Chondrocyte (in vitro differentiated cells): ENCODE data around the gene PINK1. TPM values are rescaled to one million over a fixed set of nuclear protein-coding genes. Genes with fewer than 3 reads are reported as not detected.
"Not testable (repeated sequence)": the region's sequence is repeated elsewhere in the genome, so short reads cannot be mapped to it uniquely, and the experiment has no call there.

ENCODE experiments used
- DNase-seq: peaks from one replicate; pipeline ENCODE4 v3.0.0; 2021; ENCODE audit warnings: mixed read lengths, low spot score
- H3K27ac Mint-ChIP-seq: one replicate; pipeline ENCODE4 v1.8.0; 2021; ENCODE audit warnings: mild to moderate bottlenecking, moderate library complexity, mixed read lengths; ENCODE audit not compliant: unreplicated experiment
- H3K27me3 Mint-ChIP-seq: 2 replicates; pipeline ENCODE4 v1.8.0; 2021; ENCODE audit warnings: low read depth, mixed read lengths
- H3K36me3 Mint-ChIP-seq: 2 replicates; pipeline ENCODE4 v1.8.0; 2021; ENCODE audit warnings: low read depth, mixed read lengths
- H3K4me1 Mint-ChIP-seq: 2 replicates; pipeline ENCODE4 v1.8.0; 2021; ENCODE audit warnings: low read depth, mild to moderate bottlenecking, mixed read lengths
- H3K4me3 Mint-ChIP-seq: one replicate; pipeline ENCODE4 v1.8.0; 2021; ENCODE audit warnings: mild to moderate bottlenecking, moderate library complexity, mixed read lengths; ENCODE audit not compliant: unreplicated experiment
- H3K9me3 Mint-ChIP-seq: 2 replicates; pipeline ENCODE4 v1.8.0; 2021; ENCODE audit warnings: low read depth, mixed read lengths
- total RNA-seq: library from RNA; stranded (reverse); gene quantifications from 3 replicates; pipeline ENCODE4 v1.2.1, GENCODE V29; 2021
- TF ChIP-seq, protein P1 (sequence below): fragments of 200-600 bp; sonication (generic); IDR thresholded peaks from 2 replicates; pipeline ENCODE4 v1.5.0; 2021; ENCODE audit warnings: antibody characterized with exemption, mild to moderate bottlenecking, moderate library complexity

The PINK1 gene
- total RNA-seq, 1 donor from 2014 or later: 42.6 TPM

GRCh38 chr1:20604678-20605077, 28.6 kb upstream of the PINK1 start:
- Mint-ChIP-seq H3K4me1 (peaks cover 23% of the 10 kb centered on the region), H3K27ac (no peak overlapping the region), H3K36me3 (peaks cover 3% of the 10 kb centered on the region), H3K9me3 (peaks cover 4% of the 10 kb centered on the region), H3K4me3 (no peak overlapping the region), H3K27me3 (no peaks in the 10 kb centered on the region)
- DNase-seq: no peak
- TF ChIP-seq, protein P1, sequence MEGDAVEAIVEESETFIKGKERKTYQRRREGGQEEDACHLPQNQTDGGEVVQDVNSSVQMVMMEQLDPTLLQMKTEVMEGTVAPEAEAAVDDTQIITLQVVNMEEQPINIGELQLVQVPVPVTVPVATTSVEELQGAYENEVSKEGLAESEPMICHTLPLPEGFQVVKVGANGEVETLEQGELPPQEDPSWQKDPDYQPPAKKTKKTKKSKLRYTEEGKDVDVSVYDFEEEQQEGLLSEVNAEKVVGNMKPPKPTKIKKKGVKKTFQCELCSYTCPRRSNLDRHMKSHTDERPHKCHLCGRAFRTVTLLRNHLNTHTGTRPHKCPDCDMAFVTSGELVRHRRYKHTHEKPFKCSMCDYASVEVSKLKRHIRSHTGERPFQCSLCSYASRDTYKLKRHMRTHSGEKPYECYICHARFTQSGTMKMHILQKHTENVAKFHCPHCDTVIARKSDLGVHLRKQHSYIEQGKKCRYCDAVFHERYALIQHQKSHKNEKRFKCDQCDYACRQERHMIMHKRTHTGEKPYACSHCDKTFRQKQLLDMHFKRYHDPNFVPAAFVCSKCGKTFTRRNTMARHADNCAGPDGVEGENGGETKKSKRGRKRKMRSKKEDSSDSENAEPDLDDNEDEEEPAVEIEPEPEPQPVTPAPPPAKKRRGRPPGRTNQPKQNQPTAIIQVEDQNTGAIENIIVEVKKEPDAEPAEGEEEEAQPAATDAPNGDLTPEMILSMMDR: no peak

- not testable (repeated sequence) for H3K9me3 Mint-ChIP-seq, H3K27me3 Mint-ChIP-seq, H3K36me3 Mint-ChIP-seq, H3K27ac Mint-ChIP-seq, H3K4me3 Mint-ChIP-seq, H3K4me1 Mint-ChIP-seq, DNase-seq
Measured at GRCh38 chr1:20606801-20607570, 26.3 kb upstream of the PINK1 start.

DNA sequence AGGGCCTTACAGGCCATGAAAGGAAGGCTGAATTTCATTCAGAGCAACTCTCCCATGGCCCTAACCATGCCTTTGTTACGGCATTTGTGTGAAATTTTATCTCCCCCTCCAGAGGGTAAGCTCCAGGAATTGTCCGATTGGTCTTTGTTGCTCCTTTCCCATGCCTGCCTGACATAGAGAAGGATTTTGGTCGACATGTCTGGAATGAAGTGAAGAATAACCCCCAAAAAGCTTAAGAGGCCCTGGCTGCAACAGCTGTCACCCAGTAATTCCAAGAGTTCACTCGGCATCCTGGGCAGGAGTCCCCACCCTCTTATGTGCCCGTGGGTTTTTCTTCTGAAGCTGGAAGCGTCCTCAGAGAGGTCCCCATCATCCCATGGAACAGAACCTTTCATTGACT, 23.7 kb upstream of the PINK1 start:
- Mint-ChIP-seq H3K27me3 (no peaks in the 10 kb centered on the region), H3K9me3 (no peaks in the 10 kb centered on the region), H3K4me3 (no peak overlapping the region), H3K4me1 (peaks cover 16% of the 10 kb centered on the region), H3K36me3 (no peaks in the 10 kb centered on the region), H3K27ac (no peak overlapping the region)
- DNase-seq: no peak
- TF ChIP-seq, protein P1: no peak

DNA sequence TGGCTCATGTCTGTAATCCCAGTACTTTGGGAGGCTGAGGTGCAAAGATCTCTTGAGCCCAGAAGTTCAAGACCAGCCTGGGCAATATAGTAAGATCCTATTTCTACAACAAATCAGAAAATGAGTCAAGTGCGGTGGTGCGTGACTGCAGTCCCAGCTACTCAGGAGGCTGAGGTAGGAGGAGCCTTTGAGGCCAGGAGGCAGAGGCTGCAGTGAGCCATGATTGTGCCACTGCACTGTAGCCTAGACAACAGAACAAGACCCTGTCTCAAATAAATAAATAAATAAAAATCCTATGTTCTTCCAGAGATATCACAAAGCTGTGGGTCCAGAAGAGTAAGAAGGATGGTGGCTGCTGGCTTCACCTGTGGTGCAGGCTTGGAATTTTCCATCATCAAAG, 22.3 kb upstream of the PINK1 start:
- no peak for DNase-seq
- H3K4me3 Mint-ChIP-seq: no peak overlapping the region
- TF ChIP-seq, protein P1: no peak
- no peaks in the 10 kb centered on the region for H3K27me3 Mint-ChIP-seq
- H3K9me3 Mint-ChIP-seq: no peaks in the 10 kb centered on the region
- H3K27ac Mint-ChIP-seq: no peak overlapping the region
- H3K4me1 Mint-ChIP-seq: peaks cover 18% of the 10 kb centered on the region
- H3K36me3 Mint-ChIP-seq: no peaks in the 10 kb centered on the region

DNA sequence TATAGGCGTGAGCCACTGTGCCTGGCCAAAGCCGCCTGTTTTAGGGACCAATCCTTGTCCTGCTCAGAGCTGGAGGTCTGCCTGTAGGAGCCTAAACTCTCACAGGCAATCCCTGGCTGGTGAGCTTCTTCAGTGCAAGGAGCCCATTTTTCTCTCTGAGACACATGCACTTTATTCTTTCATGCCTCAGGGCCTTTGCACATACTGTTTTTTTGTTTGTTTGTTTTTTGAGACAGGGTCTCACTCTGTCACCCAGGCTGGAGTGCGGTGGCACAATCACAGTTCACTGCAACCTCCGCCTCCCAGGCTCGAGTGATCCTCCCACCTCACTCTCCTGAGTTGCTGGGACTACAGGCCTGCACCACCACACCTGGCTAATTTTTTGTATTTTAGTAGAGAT, 21.6 kb upstream of the PINK1 start:
- Mint-ChIP-seq H3K36me3 (no peaks in the 10 kb centered on the region), H3K27me3 (no peaks in the 10 kb centered on the region), H3K4me1 (peaks cover 25% of the 10 kb centered on the region), H3K4me3 (no peak overlapping the region), H3K9me3 (no peaks in the 10 kb centered on the region), H3K27ac (no peak overlapping the region)
- TF ChIP-seq, protein P1: no peak
- no peak for DNase-seq

GRCh38 chr1:20612221-20612746, 21.0 kb upstream of the PINK1 start:
- Mint-ChIP-seq H3K9me3 (no peaks in the 10 kb centered on the region), H3K36me3 (no peaks in the 10 kb centered on the region), H3K27ac (no peak overlapping the region), H3K4me1 (peaks cover 25% of the 10 kb centered on the region), H3K27me3 (no peaks in the 10 kb centered on the region), H3K4me3 (no peak overlapping the region)
- TF ChIP-seq, protein P1: no peak
- DNase-seq: no peak
